GM18508 (cell line): ENCODE data around the gene EFCC1.

Source experiments
- ATAC-seq: cut with Tn5 transposase; IDR thresholded peaks from one replicate; pipeline ENCODE4 v1.9.1; 2021; ENCODE audit warnings: moderate number of reproducible peaks; ENCODE audit not compliant: insufficient read depth, unreplicated experiment

The EFCC1 gene

GRCh38 chr3:129014148-129014547 lies 13.0 kb downstream of the EFCC1 start:
- no peak for ATAC-seq

- no peak for ATAC-seq
Measured at GRCh38 chr3:129014793-129015345, 13.8 kb downstream of the EFCC1 start.

GRCh38 chr3:129015388-129016105 lies 14.4 kb downstream of the EFCC1 start:
- ATAC-seq, result no peak

DNA sequence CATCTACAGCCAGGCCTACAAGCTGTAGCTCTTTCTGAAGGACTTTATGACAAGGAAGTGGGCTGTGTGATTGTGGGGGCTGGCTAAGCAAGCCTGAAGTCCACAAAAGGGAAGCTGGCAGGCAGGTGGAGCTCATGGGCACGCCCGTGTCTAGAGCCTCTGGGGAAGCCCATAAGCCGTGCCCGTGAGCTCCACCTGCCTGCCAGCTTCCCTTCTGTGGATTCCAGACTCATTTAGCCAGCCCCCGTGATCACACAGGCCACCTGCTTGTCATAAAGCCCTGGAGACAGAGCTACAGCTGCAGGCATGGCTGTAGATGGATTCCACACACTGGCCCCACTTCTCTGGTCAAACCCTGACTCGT lies 15.2 kb downstream of the EFCC1 start:
- no peak for ATAC-seq

GRCh38 chr3:129016720-129017483 lies 15.8 kb downstream of the EFCC1 start:
- no peak for ATAC-seq

DNA sequence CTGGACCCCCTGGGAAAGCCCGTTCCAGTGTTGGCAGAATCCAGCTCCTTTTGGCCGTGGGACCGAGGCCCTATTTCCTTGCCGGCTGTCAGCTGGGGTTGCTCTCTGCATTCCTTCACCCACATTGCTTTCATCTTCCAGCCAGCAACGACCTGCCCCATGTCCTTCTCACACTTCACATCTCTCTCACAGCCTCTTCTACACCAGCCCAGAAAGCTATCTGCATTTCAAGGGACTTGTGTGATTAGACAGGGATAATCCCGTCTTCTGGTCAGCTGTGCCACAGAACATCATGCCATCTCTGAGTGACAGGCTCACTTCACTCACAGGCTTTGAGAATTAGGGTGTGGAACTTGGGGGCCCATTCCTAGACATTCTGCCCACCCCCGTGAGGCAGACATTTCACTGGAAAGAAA lies 16.4 kb downstream of the EFCC1 start:
- ATAC-seq, result no peak

DNA sequence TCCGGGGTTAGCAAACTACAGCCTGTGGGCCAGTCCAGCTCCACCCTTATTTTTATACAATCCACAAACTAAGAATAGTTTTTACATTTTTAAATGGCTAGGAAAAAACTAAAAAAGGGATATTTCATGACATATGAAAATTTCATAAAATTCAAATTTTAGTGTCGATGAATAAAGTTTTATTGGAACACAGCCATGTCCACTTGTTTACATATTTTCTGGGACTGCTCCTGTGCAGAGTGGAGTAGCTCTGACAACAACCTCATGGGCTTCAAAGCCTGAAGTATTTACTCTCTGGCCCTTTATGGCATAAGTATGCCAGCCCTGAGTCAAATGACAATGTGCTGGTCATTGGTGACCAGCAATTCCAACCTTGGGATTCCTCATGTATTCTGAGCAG lies 17.2 kb downstream of the EFCC1 start:
- no peak for ATAC-seq

DNA sequence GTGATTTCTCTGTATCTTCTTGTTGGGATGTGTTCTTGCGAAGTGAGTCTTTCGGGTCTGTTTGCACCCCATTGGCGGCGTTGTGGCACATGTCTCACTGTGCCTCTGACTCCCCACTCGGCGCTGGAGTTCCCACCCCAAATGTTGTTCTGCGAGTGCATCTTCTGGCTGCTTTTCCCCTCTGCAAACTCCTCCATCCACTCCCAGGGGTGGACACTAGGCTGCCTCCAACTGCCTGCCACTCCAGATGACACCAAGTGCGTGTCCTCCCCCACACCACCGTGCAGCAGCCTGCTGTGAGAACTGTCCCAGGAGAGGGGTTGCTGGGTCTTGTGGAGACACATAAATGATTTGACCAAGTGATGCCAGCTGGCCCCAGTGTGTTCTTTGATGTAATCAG lies 17.6 kb downstream of the EFCC1 start:
- no peak for ATAC-seq

DNA sequence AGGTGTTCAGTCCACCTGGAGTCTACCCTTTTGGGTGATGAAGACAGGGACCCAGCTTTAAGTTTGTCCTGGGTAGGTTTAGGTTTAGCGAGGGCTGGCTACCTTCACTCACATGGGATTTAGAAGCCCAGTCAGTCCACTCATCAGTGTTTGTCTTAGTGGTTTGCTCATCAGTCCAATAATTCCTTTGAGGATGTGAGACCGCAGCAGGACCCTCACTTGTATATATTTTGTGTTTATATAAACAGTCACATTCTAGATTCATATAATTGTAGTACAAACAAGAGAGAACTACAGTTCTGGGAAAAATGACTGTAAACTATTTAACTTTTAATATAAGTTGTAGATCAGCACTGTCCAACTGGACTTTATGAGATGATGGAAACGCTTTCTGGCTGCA lies 18.2 kb downstream of the EFCC1 start:
- ATAC-seq, result no peak

DNA sequence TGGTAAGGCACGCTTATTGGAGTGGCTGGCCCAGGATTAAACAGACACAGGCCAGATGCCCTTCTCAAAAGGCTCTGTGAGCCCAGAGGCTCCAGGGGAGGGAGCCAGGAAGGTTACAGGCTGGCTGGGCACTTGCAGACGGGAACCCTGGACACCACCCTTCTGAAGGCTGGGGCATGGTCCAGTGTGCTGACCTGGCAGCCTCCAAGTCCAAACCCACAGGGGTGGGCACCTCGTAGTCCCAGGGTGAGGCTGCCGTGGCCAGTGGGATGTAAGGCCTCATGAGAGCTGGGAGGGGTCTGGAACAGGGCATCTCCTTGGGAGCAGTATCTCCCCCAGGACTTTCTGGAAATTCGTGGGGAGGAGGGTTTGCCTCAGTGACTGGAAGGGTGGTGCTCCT lies 19.6 kb downstream of the EFCC1 start:
- no peak for ATAC-seq

DNA sequence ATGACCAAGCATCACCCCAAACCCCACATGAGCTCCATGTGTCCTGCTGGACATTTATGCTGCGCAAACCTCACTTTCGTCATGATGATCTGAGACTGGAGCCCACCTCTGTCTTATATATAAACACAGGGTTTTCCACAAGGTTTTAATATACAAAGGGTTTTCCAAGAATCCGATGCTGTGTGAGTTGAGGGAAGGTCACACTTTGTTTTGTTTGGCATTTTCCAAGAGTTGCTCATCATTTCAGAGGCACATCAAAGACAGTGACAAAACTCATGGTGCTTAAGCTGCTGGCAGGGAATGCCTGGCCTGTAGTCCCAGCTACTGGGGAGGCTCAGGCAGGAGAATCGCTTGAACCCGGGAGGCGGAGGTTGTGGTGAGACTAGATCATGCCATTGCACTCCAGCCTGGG lies 20.0 kb downstream of the EFCC1 start:
- ATAC-seq, result no peak

DNA sequence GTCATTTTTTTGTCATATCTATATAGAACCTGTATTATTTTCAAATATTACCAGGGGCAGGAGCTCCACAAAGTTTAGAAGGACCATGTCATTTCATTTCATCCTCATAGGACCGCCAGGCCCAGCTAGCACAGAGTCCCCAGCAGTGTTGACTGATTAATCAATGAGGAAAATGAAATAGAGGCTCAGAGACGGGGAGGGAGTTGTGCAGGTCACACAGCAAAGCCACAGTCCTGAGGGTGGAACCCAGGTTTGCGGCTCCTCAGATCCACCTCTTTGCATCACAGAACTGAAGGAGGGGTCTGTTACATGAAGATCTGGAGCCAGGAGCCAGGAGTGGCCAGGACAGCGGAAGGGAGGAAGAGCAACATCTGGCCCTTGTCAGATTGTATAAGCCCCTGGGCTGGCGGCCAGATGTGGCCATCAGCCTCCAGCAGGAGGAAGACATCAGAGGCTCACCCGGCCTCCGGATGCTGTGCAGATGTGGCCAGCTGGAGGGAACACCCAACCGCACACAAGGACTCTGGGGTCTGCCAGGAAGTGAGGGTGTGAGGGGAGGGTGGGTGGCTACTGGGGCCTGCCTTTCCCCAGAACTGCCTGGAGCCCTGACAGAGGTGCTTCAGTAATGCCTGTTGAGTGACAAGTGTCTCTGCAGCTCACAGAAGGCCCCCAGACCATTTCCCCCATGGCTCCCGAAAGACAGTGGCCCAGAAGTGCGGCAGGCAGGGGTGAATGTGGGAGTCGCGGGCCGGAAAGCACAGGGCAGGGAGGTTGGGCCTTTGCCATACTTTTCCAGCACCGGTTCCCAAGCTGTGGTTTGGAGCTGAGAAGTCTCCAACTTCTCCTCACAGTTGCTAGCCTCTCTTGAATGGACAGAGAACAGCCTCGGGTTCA lies 21.3 kb downstream of the EFCC1 start:
- no peak for ATAC-seq

DNA sequence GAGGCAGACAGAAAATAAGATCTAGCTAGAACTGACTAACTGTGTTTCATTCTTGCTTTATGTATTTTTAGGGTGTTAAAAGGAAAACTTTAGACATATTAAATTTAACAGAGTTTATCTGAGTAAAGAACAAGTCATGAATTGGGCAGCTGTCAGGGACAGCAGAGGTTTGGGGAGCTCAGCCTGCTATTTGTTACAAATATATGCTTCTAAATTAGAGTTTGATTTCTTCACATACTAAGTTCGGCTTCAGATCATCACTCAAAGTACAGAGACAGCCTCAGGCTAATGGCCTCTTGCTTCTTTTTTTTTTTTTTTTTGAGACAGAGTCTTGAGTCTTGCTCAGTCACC lies 21.9 kb downstream of the EFCC1 start:
- no peak for ATAC-seq

- no peak for ATAC-seq
Measured at GRCh38 chr3:129023909-129024308, 22.8 kb downstream of the EFCC1 start.

GRCh38 chr3:129025108-129025507 lies 24.0 kb downstream of the EFCC1 start:
- ATAC-seq, result no peak

- no peak for ATAC-seq
Measured at GRCh38 chr3:129025691-129026435, 24.8 kb downstream of the EFCC1 start.

- peak; percentile 89 for ATAC-seq
Measured at GRCh38 chr3:129026728-129027543, 25.8 kb downstream of the EFCC1 start.

DNA sequence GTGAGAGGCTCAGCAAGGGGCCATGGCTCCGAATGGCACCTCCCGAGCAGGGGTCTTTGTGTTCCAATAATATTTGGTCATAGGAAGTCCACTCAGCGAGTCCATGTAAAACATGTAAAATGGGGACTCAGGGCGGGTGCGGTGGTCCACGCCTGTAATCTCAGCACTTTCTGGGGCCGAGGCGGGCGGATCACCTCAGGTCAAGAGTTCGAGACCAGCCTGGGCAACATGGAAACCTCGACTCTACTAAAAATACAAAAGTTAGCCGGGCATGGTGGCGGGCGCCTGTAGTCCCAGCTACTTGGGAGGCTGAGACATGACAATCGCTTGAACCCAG lies 26.4 kb downstream of the EFCC1 start:
- no peak for ATAC-seq

DNA sequence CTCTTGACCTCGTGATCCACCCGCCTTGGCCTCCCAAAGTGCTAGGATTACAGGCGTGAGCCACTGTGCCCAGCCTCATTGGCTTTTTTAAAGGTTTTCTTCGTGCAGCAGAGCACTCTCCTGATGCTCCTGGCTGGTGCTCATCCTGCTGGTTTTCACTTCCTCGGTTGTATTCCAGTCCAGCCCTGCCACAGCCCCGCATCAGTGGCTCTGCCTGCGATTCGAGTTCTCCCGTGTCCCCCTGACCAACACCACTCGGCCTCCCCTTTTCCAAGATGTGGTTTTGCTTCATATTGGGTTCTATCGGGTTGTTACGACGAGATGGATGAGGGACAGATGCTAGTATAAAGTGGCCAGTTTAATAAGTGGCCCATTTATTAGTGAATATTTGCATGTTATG lies 27.8 kb downstream of the EFCC1 start:
- no peak for ATAC-seq
